Measurements from ENCODE around the gene NPAS3.

Gene NPAS3

GRCh38 chr14:33510991-33511390 lies 572.3 kb downstream of the NPAS3 start:
- no peak for DNase-seq (ENCODE audit: low read depth in 2 of 2)

- no peak for DNase-seq (ENCODE audit: low read depth in 2 of 2)
Measured at GRCh38 chr14:33511851-33512640, 573.4 kb downstream of the NPAS3 start.

GRCh38 chr14:33515441-33515840 lies 576.8 kb downstream of the NPAS3 start:
- DNase-seq (ENCODE audit: low read depth in 2 of 2): no peak

- DNase-seq (ENCODE audit: low read depth in 2 of 2): no peak
Measured at GRCh38 chr14:33515899-33516298, 577.2 kb downstream of the NPAS3 start.

- no peak for DNase-seq (ENCODE audit: low read depth in 2 of 2)
Measured at GRCh38 chr14:33516898-33517436, 578.3 kb downstream of the NPAS3 start.

GRCh38 chr14:33521192-33521591 lies 582.5 kb downstream of the NPAS3 start:
- no peak for DNase-seq (ENCODE audit: low read depth in 2 of 2)

- DNase-seq (ENCODE audit: low read depth in 2 of 2): no peak
Measured at GRCh38 chr14:33524244-33524643, 585.6 kb downstream of the NPAS3 start.

GRCh38 chr14:33525626-33526025 lies 586.9 kb downstream of the NPAS3 start:
- DNase-seq (ENCODE audit: low read depth in 2 of 2): no peak

GRCh38 chr14:33527023-33527634 lies 588.5 kb downstream of the NPAS3 start:
- no peak for DNase-seq (ENCODE audit: low read depth in 2 of 2)

GRCh38 chr14:33528655-33529054 lies 590.0 kb downstream of the NPAS3 start:
- no peak for DNase-seq (ENCODE audit: low read depth in 2 of 2)

GRCh38 chr14:33529787-33530757 lies 591.4 kb downstream of the NPAS3 start:
- DNase-seq (ENCODE audit: low read depth in 2 of 2): no peak

GRCh38 chr14:33532553-33532952 lies 593.9 kb downstream of the NPAS3 start:
- no peak for DNase-seq (ENCODE audit: low read depth in 2 of 2)

GRCh38 chr14:33534104-33534503 lies 595.4 kb downstream of the NPAS3 start:
- DNase-seq (ENCODE audit: low read depth in 2 of 2): no peak

GRCh38 chr14:33534632-33535031 lies 596.0 kb downstream of the NPAS3 start:
- no peak for DNase-seq (ENCODE audit: low read depth in 2 of 2)

- no peak for DNase-seq (ENCODE audit: low read depth in 2 of 2)
Measured at GRCh38 chr14:33539918-33540357, 601.3 kb downstream of the NPAS3 start.

GRCh38 chr14:33541171-33541570 lies 602.5 kb downstream of the NPAS3 start:
- DNase-seq (ENCODE audit: low read depth in 2 of 2): no peak

GRCh38 chr14:33542338-33543287 lies 603.9 kb downstream of the NPAS3 start:
- DNase-seq (ENCODE audit: low read depth in 2 of 2): no peak

GRCh38 chr14:33545696-33546095 lies 607.0 kb downstream of the NPAS3 start:
- no peak for DNase-seq (ENCODE audit: low read depth in 2 of 2)

GRCh38 chr14:33548606-33549005 lies 609.9 kb downstream of the NPAS3 start:
- no peak for DNase-seq (ENCODE audit: low read depth in 2 of 2)

- DNase-seq (ENCODE audit: low read depth in 2 of 2): no peak
Measured at GRCh38 chr14:33551963-33552362, 613.3 kb downstream of the NPAS3 start.
